ENCODE results near the gene IQCK.

DNA sequence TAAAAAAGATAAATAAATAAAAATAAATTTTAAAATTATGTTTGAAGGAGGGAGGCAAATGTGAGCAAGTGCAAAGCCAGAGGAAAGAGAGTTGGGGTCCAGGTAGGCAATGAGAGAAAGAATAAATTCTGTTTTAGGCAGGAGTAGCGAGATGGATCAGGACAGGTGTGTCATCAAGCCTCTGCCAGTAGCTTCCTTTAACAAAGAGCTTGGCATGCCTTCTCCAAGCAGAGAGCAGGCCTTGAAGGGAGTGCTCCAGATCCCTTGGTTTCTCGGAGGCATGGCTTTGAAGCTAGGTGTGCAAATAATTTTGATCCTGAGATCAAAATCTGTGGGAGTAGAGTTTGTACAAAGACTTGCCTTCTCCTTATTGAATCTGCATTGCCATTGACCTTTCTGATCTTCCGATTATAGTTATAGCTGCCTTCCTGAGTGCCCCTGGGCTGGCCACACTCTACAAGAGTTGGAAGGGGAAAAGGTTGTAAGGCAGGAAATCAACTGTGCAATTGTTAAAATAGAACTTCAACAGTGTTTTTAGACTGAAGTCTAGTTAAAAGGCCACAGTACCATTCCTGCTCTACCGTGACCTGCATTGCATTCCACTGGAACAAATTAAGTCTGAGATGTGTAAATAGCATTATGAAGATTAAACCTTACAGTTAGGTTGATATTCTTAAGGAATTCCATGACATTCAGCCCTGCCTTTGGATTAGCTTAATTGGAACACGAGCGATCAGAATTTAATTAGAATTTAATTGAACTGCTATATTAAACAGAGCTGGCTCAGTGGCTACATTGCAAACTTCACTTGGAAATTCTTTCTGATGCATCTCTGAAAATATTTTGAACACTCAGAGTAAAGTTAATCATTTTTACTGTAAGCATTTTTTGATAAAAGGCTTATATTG, 33.7 kb downstream of the IQCK start:
- TF ChIP-seq, protein P1, sequence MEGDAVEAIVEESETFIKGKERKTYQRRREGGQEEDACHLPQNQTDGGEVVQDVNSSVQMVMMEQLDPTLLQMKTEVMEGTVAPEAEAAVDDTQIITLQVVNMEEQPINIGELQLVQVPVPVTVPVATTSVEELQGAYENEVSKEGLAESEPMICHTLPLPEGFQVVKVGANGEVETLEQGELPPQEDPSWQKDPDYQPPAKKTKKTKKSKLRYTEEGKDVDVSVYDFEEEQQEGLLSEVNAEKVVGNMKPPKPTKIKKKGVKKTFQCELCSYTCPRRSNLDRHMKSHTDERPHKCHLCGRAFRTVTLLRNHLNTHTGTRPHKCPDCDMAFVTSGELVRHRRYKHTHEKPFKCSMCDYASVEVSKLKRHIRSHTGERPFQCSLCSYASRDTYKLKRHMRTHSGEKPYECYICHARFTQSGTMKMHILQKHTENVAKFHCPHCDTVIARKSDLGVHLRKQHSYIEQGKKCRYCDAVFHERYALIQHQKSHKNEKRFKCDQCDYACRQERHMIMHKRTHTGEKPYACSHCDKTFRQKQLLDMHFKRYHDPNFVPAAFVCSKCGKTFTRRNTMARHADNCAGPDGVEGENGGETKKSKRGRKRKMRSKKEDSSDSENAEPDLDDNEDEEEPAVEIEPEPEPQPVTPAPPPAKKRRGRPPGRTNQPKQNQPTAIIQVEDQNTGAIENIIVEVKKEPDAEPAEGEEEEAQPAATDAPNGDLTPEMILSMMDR (IDR thresholded peaks at IDR 0.05): no peak
- TF ChIP-seq POLR2AphosphoS5 (IDR thresholded peaks at IDR 0.05): no peak

All from breast epithelium (tissue), 3 donors.